HG02623 (cell line): ENCODE data around the gene S100A11.

ENCODE experiments used
- ATAC-seq: cut with Tn5 transposase; IDR thresholded peaks from one replicate; pipeline ENCODE4 v1.9.1; 2021; ENCODE audit warnings: moderate library complexity; ENCODE audit not compliant: unreplicated experiment

The S100A11 gene

DNA sequence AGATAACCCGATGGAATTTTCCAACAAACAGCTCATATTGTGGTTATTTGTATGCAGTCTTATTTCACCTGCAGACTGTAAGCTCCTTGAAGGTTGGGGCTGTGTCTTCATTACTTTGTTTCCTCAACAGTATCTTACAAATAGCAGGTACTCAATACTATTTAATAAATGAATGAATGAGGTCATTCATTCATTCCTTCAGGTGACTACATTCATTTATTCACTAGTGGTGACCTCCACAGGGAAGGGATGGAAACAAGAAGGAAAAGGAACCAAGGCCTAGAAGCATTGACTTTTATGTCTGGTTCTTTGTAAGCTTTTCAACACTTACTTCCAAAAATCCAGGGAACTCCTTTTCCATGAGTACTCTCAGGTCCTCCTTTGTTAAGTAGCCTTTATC lies 51.0 kb downstream of the S100A11 start:
- no peak for ATAC-seq

DNA sequence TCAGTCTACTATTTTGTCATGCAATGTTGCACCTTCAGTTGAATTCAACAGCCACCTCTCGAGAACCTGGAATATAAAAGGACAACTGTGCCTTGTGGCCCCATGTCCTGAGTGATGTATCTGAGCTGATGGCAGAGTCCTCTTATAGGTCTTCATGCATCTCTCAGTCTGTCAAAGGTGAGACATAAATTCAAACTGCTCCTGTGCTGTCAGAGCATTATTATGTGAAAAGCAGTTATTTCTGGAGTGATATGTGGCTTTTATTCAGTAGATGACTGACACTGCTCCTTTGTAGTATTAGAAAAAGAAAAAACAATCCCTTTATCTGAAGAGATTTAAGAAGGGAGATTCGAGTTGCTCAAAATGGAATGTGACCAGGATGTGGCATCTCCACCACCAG lies 51.5 kb downstream of the S100A11 start:
- ATAC-seq: no peak

DNA sequence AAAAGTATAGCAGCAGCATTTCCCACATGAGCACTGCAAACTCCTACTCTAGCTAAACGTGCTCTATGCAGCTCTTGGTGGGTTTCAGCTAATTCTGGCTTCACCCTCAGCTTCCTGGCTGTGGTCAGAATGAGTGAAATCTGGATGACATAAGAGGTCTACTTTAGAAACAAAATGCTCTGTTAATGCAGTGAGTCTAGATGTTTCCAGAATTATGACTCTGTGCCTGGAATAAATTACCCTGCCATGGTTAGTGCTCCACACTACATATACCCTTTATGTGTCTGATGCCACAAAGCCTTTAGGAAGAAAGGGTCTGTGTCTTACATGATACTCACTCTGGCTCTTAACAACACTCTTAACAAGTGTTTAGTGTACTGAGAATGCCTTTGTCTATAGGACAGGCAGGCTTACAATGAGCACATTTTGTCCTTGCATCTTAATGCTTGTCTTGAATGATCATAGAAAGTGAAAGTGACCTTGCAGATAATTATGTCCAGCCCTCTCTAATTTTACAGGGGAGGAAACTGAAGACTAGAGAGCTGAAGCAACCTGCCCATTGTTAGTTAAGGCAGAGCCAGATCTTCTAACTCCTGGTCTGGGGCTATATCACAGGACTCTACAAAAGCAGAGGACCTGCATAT lies 52.4 kb downstream of the S100A11 start:
- ATAC-seq: no peak
